HG03571 (cell line): ENCODE data around the gene GIPC1.
"Not testable (repeated sequence)": the region's sequence is repeated elsewhere in the genome, so short reads cannot be mapped to it uniquely, and the experiment has no call there.

Experiments
- ATAC-seq: cut with Tn5 transposase; IDR thresholded peaks from one replicate; pipeline ENCODE4 v1.9.1; 2021; ENCODE audit not compliant: unreplicated experiment

Gene GIPC1

DNA sequence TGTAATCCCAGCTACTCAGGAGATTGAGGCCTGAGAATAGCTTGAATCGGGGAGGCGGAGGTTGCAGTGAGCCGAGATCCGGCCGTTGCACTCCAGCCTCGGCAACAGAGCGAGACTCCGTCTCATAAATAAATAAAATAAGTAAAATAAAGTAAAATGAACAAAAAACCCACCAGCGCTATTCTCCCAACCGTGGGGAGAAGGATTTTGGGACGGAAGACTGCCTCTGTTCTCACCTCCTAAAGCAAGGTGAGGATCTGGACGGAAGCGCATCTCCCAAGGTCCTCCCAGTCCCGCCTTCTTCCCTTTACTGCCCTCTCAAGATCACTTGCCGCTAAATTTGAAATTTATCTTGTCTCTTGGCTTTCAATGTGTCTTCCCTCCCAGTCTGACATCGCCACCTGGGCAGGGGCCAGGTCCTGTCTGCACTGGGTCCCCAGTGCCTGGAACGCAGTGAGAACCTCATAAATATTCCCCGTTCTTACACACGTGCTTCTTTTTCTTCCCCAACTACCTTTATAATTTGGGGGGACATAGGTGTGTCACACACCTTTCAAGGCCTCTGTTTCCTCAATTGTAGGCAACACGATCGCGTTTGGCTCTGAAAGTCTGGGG lies 23.4 kb upstream of the GIPC1 start:
- no peak for ATAC-seq

DNA sequence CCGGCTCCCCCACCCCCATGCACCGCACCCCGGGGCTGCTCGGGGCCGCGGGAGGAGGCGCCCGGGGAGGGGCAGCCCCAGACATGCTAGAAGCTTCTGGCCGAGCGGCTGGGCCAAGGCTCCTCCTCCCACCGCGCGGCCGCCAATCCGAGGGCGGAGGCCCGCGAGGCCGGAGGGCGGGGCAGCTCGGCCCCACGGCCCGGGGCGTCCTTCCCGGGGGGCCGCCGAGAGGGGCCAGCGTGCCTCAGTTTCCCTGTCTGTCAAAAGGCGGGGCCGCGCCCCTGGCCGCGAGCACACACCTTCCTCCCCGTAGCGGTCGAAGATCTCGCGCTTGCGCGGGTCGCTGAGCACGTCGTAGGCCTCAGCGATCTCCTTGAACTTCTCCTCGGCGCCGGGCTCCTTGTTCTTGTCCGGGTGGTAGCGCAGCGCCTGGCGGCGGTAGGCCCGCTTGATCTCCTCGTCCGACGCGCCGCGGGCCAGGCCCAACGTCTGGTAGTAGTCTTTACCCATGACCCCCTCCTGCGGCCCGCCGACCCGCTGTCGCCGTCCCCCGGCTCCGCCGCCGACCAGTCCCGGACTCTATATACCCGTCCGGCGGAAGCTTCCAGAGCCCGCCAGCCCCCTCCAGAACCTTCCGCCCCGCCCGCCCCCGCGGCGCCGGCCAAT lies 22.0 kb upstream of the GIPC1 start, which contains the start of gene DNAJB1:
Gene DNAJB1 (minus strand): TSS at position 558 of the 666 bp plus-strand sequence. CDS start 48 bp downstream, at position 510.
- peak; percentile 54 for ATAC-seq

GRCh38 chr19:14517446-14517839 lies 21.5 kb upstream of the GIPC1 start:
- ATAC-seq, result no peak

DNA sequence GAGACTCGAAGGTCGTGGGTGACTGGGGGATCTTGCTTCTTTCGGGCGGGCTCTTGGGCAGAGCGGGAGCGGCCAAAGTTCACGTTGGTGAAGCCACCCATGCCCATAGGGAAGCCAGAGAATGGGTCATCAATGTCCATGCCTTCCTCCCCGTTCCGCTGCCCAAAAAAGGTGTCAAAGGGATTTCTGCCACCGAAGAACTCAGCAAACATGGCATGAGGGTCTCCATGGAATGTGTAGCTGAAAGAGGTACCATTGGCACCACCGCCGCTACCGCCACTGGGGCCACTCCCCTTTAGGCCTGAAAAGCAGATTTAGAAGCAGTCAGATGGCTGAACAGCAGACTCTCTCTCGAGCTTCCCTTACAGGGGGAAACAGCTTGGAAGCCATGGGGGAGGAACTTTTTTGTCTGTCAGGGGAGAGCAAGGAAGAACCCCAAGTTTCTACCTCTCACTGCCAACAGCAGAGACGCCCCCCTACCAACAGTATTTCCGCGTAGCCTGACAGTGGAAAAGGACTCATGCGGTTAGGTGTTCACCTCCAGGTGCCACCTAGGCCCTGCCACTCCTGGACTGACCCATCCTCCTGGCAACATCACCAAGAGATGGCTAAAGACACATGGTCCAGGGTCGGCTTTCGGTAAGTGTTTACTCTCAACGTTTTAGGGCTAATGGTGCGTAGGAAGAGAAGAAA lies 21.0 kb upstream of the GIPC1 start:
- no peak for ATAC-seq

DNA sequence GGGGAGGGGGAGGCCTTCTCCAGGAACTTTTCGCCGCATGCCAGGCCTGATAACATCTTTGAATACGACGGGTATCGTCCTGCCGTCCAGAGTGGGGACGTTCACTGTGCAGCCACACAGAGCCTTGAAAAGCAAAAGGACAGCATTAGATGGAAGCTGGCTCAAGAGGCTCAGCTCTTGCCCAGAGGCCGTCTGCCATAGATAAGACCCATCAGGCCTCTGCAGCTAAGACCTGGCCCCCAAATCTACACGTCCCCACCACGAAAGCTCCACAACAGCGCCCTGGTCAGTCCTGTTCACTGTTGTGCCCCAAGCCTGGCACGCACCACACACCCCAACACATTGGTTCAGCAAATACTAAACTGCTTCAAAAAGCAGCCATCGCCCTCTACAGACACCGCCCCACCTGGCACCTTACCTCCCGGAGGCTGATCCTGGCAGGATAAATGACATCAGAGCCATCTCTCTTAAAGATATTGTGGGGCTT lies 20.2 kb upstream of the GIPC1 start:
- no peak for ATAC-seq

DNA sequence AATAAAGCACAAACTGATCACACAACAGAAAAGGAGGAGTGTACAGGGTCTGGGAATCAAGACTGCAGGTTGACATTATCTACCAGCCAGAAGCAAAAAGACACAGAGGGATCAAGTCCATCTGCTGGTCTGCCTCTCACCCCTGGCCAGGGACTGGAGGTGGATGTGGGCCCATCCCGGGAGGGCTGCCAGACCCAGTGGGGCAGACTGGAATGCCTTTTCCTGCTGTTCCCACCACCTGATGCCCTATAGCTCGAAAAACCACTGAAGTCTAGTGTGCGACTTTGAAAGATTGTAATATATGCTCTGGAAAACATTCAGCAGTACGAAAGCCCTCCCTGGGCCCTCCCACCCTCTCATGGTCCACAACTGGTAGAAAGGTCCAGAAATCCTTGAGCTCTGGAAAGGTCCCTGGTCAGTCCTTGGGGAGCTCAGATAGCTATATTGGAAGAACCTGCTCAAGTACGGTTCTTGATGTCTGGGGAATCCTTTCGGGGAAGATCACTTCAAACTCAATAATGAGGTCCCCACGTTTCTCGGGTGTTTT lies 19.6 kb upstream of the GIPC1 start:
- no peak for ATAC-seq

GRCh38 chr19:14514215-14514863 lies 18.4 kb upstream of the GIPC1 start:
- no peak for ATAC-seq

GRCh38 chr19:14512406-14512961 lies 16.6 kb upstream of the GIPC1 start:
- ATAC-seq, result no peak

DNA sequence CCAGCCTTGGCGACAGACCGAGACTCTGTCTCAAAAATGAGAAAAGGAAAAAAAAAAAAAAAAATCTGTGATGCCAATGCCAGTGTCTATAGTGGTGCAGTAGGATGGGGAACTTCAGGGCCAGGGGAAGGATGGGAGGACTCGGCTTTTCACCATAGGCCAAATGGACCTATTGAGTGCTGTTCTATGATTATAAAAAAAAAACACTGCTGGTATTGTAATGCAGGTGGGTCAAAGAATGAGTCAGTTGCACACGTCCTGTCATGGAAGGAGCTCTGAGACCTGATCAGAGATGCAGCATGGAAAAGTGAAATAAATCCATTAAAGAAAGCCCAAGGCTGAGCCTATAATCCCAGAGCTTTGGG lies 15.3 kb upstream of the GIPC1 start:
- ATAC-seq, result no peak

DNA sequence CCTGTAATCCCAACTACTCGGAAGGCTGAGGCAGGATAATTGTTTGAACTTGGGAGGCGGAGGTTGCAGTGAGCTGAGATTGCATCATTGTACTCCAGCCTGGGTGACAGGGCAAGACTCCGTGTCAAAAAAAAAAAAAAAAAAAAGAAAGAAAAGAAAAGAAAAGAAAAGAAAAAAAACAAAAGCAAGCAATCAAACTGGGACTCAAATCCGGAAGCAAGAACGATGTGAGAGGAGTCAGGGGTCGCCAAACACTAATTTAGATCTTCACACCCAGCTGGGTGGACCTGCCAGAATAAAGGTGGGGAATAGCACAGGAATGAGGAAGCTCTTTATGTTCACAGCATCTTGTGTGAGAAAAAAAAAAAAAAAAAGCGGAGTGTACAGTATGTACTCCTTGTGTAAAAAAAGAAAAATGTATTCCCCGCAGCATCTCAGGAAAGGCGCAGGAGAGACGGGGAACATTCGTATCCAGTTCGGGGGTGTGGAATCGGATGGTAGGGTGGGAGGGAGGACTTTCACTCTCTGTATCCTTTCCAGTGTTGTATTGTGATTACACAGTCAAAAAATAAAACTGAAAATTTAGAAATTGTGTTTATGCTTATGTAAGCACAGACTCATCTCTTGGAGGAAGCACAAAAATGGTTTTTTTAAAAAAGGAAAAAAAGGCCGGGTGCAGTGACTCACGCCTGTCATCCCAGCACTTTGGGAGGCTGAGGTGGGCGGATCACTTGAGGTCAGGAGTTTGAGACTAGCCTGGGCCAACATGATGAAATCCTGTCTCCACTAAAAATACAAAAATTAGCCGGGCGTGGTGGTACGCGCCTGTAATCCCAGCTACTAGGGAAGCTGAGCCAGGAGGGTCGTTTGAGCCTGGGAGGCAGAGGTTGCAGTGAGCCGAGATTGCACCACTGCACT lies 14.6 kb upstream of the GIPC1 start:
- ATAC-seq, result no peak

DNA sequence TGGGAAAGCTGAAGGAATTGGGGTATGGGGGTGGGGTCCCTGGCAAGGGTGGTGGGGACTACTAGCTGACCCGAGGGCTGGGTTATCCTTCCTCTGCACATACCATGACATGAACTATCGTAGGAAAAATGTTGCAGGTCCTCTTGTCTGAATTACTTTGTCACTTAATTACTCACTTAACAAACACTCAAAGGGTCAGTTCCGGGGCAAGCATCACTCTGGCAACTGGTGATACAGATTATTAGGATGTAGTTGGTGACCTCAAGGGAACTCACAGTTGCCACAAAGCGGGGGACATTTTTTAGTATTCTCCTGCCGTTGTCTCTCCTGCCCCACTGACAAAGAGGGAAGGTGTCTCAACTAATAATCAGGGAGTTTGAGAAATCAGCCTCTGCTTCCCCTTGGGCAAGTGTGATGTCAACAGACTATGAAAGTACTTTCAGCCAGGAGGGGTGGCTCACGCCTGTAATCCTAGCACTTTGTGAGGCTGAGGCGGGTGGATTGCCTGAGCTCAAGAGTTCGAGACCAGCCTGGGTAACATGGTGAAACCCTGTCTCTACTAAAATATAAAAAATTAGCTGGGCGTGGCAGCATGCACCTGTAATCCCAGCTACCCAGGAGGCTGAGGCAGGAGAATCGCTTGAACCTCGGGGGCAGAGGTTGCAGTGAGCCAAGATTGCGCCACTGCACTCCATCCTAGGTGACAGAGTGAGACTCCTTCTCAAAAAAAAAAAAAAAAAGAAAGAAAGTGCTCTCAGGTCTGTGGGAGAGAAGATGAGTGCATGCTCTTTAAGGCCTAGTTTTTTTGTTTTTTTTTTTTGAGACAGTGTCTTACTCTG lies 12.0 kb upstream of the GIPC1 start:
- no peak for ATAC-seq

- no peak for ATAC-seq
Measured at GRCh38 chr19:14505488-14506239, 9.7 kb upstream of the GIPC1 start.

- ATAC-seq, result not testable (repeated sequence)
Measured at GRCh38 chr19:14504575-14504974, 8.6 kb upstream of the GIPC1 start.

- ATAC-seq, result no peak
Measured at GRCh38 chr19:14503285-14503684, 7.4 kb upstream of the GIPC1 start.

DNA sequence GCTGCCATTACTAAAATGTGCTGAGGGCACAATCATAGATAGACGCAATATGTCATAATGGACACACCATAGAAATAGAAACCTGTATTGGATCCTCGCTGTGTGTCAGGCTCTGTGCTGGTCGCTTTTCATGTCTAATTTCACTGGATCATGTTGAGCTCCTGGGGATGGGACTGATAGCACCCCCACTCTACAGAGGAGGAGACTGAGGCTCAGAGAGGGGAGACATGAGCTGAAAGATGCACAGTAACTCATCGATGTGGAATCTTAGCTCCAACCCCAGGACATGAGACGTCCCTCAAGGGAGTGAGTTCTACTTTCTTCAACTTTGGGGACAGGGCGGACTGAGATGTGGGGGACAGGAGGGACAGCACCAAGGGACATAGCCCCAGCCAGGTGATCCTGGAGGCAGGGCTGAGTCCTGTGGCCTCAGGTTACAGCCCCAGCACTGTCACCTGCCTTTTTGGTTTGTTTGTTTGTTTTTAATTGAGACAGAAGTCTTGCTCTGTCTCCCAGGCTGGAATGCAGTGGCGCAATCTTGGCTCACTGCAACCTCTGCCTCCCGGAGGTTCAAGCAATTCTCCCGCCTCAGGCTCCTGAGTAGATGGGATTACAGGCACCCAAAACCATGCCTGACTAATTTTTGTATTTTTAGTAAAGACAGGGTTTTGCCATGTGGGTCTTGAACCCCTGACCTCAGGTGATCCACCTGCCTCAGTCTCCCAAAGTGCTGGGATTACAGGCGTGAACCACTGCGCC lies 6.6 kb upstream of the GIPC1 start:
- no peak for ATAC-seq

DNA sequence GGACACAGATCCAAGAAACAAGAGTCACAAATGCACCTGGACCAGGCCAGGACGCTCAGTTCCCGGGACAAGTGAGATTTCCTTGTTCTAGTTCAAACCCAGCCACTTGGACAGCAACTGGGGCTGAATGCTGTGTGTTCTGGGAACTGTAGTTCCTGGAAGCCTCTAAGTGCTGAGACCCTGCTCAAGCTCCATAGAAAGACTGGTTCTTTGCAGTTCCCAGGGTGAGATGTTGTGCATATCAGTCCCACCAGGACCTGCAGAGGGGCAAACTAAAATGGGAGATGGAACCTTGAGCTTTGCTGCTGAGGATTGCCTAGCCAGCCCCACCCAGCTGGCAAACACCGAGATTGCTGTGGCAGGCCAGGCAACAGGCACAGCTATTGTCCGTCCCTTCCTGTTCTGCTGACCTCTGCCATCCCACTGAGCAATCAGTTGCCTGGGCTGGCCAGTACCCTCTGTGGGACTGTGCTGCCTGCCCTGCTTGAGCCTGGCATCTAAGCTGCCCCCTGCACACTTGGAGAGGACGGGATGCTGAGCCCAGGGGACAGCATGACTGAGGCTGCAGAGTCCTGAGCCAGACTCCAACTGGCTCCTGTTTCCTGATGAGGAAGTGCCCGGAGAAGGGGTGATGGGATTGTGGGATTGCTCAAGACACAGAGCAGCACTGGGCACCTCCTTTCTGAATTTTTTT lies 1.4 kb upstream of the GIPC1 start:
- ATAC-seq, result no peak

DNA sequence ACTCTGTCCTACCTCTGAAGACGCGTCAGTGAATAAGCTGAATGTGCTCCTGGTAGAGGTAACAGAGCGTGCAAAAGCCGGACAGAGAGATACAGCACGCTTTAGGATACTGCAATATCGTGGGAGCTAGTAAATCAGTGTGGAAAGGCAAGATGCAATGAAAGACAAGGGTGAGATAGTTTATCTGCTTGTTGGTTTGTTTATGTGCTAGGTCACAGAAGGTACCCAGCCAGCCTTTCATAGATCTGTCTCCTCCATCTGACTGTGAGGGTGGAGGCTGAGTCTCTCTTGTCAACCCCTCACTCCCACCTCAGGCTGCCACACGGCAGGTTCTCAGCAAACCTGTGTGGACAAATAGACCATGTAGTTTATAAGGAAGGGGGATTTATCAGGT lies 904 bp upstream of the GIPC1 start:
- ATAC-seq, result no peak
